Left lung (tissue), 14 donors: Measurements from ENCODE around the gene F11. TPM values are rescaled to one million over a fixed set of nuclear protein-coding genes. Genes with fewer than 3 reads are reported as not detected.
A peak's percentile ranks its signal among the peaks of the same experiment; 100 is the strongest.

ENCODE experiments used
- ATAC-seq: fragments of 200-7000 bp; cut with Tn5 transposase; one replicate; pipeline ENCODE4 v1.9.1; 2020; ENCODE audit warnings: moderate library complexity
- DNase-seq, 4 donors: peaks; one replicate each; pipeline ENCODE4 v3.0.0-alpha.2; 2013 to 2020
- H3K27ac ChIP-seq, 2 donors: fragments of 200-600 bp; sonication (generic) in 1 of 2; one replicate each; pipeline versions ENCODE4 v1.5.0 to v1.8.0; 2020 to 2021
- H3K27me3 ChIP-seq, 2 donors: fragments of 200-600 bp; sonication (generic) in 1 of 2; one replicate each; pipeline versions ENCODE4 v1.5.0 to v1.8.0; 2020 to 2021
- H3K36me3 ChIP-seq, 2 donors: fragments of 200-600 bp; sonication (generic) in 1 of 2; one replicate each; pipeline versions ENCODE4 v1.5.0 to v1.8.0; 2020 to 2021
- H3K4me1 ChIP-seq, 2 donors: fragments of 200-600 bp; one replicate each; pipeline ENCODE4 v1.8.0; 2021
- H3K4me3 ChIP-seq, 2 donors: fragments of 200-600 bp; sonication (generic) in 1 of 2; one replicate each; pipeline versions ENCODE4 v1.5.0 to v1.8.0; 2020 to 2021; ENCODE audit warnings: mild to moderate bottlenecking in 1 of 2
- H3K9me3 ChIP-seq, 2 donors: fragments of 200-600 bp; sonication (generic) in 1 of 2; one replicate each; pipeline versions ENCODE4 v1.5.0 to v1.8.0; 2020 to 2021
- intact Hi-C, 2 donors: fragments of 100-400 bp; cut with DNase I; formaldehyde crosslinking; loops; one replicate each; pipeline versions ENCODE4 v1.11.2 to v1.14.2; 2022
- long read RNA-seq, 12 donors: library from polyadenylated mRNA in 2 of 12; unstranded in 2 of 12; transcript quantifications; one replicate each; pipeline ENCODE4 v2.0.0 and lab custom pipeline, GENCODE V29; 2019 to 2026
- polyA plus RNA-seq, 6 donors: library from polyadenylated mRNA; unstranded; fragments of 120-200 nt; gene quantifications; one replicate each; pipeline ENCODE4 v1.2.1, GENCODE V29; 2013; ENCODE audit not compliant: insufficient read length in 6 of 6
- total RNA-seq, 2 donors: library from RNA; stranded (reverse); fragmentation: NEBNext Ultra II Directional; extraction: Animal tissue kit (Norgen Biotek cat#: 25700); gene quantifications; one replicate each; pipeline ENCODE4 v1.2.1, GENCODE V29; 2021
- TF ChIP-seq, protein P1 (sequence below), 2 donors: fragments of 200-600 bp; sonication (generic) in 1 of 2; IDR thresholded peaks; one replicate each; pipeline versions ENCODE4 v1.5.0 to v1.8.0; 2021; ENCODE audit warnings: antibody characterized with exemption in 2 of 2
- donor health status: DM: no; HTN: yes; CAD: no.
- donor health status: DM: no; HTN: no; CAD: no.

Gene F11
- total RNA-seq (1 to 10 TPM; 4.6 to 5.4 TPM), polyA plus RNA-seq (1 to 10 TPM in 3 of 6 donors, under 1 TPM in 3; 0.46 to 2.8 (median 0.97) TPM)
- long read RNA-seq, donor 1, partial matches to known transcripts, result 0 of 1 reads
- long read RNA-seq, donor 1, other reads (novel, unspliced or antisense), result 0 of 1 reads
- long read RNA-seq, donor 2, result 0 reads
- long read RNA-seq, donor 3, result 0 reads
- long read RNA-seq, donor 4, result 0 reads
- long read RNA-seq, donor 5, result 0 reads
- long read RNA-seq, donor 6, result 0 reads
- long read RNA-seq, donor 7, result 0 reads
- long read RNA-seq, donor 8, result 0 reads
- long read RNA-seq, donor 9, result 0 reads
- long read RNA-seq, donor 10, partial matches to known transcripts, result 0 of 1 reads
- long read RNA-seq, donor 10, other reads (novel, unspliced or antisense), result 1 of 1 reads
- long read RNA-seq, donor 11, result 0 reads
- long read RNA-seq, donor 12, result 0 reads

DNA sequence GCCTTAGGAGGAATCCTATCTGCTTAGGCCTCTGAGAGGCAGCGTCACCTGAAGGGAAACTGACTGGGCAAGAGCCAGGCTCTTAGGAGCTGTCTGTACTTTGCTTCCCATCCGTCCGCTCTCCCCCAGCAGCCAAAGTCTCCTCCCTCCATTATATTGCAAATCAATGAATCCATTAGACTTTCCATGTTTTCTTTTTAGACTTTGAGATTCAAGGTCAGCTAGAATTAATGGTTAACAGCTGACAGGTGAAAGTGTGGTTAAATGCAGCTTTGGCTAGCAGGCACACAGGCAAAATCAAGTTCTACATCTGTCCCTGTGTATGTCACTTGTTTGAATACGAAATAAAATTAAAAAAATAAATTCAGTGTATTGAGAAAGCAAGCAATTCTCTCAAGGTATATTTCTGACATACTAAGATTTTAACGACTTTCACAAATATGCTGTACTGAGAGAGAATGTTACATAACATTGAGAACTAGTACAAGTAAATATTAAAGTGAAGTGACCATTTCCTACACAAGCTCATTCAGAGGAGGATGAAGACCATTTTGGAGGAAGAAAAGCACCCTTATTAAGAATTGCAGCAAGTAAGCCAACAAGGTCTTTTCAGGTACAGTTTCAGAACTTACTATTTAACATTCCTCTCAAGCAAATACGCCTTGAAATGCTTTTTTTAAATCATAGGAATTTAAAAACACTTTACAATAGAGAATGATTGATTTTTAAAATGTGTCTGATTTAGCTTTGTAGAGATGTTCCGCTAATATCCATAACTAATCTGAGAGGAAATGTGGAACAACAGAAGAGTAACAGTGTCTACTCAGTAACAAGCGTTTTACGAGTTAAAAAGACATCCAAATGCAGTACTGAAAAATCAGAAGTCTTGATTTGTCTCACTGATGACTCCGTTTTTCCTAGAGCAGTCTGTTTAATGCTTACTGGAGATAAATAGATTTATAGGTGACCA, at the start of gene F11:
TSS of gene F11 (plus strand) at position 507 of the 970 bp plus-strand sequence. CDS start 948 bp downstream, outside the sequence.
- intact Hi-C loops, result no loop called here
- TF ChIP-seq, protein P1, sequence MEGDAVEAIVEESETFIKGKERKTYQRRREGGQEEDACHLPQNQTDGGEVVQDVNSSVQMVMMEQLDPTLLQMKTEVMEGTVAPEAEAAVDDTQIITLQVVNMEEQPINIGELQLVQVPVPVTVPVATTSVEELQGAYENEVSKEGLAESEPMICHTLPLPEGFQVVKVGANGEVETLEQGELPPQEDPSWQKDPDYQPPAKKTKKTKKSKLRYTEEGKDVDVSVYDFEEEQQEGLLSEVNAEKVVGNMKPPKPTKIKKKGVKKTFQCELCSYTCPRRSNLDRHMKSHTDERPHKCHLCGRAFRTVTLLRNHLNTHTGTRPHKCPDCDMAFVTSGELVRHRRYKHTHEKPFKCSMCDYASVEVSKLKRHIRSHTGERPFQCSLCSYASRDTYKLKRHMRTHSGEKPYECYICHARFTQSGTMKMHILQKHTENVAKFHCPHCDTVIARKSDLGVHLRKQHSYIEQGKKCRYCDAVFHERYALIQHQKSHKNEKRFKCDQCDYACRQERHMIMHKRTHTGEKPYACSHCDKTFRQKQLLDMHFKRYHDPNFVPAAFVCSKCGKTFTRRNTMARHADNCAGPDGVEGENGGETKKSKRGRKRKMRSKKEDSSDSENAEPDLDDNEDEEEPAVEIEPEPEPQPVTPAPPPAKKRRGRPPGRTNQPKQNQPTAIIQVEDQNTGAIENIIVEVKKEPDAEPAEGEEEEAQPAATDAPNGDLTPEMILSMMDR (IDR thresholded peaks at IDR 0.05), result no peak
- peak; percentile 67 for ATAC-seq
- peak within 1 kb of the TSS; percentile 1 to 6 for H3K4me3 ChIP-seq
- H3K9me3 ChIP-seq, result no peaks in the 10 kb centered on the region
- peaks cover 0 to 14% of the 10 kb centered on the region in 2 donors for H3K27me3 ChIP-seq
- no peaks in the 10 kb centered on the region for H3K36me3 ChIP-seq
- no peak for DNase-seq
- H3K27ac ChIP-seq, result peak within 1 kb of the TSS in 1 of 2 donors; percentile 1
- H3K4me1 ChIP-seq, result no peaks in the 10 kb centered on the region

DNA sequence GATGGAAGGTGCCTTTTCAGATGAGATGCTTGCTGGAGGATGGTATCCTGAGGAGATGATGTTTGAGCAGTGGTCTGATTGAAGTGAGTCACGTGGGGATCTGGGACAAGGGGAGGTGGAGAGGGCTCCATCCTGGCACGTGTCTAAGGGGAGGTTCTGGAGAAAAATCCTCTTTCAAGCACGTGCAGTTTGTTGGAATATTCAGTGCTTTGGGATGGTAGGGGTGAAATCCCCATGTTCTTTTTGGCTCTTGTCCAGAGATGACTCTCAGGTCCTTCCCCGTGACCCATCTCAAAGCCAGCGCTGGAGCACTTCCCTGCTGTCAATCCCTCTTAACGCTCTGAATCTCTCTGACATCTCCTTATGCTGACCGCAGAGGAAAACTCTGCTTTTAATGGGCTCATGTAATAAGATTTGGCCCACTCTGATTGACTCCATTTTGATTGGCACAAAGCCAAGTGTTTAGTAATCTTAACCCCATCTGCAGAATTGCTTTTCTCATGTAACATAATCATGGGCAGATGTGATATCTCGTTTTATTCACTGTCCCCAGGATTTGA, 49.4 kb upstream of the F11 start:
- Histone ChIP-seq H3K36me3 (no peaks in the 10 kb centered on the region), H3K27me3 (no peaks in the 10 kb centered on the region), H3K27ac (no peak overlapping the region), H3K4me3 (no peak overlapping the region), H3K4me1 (no peaks in the 10 kb centered on the region), H3K9me3 (no peaks in the 10 kb centered on the region)
- no peak for ATAC-seq
- TF ChIP-seq, protein P1 (IDR thresholded peaks at IDR 0.05), result no peak
- no peak for DNase-seq
- intact Hi-C loops, result no loop called here

DNA sequence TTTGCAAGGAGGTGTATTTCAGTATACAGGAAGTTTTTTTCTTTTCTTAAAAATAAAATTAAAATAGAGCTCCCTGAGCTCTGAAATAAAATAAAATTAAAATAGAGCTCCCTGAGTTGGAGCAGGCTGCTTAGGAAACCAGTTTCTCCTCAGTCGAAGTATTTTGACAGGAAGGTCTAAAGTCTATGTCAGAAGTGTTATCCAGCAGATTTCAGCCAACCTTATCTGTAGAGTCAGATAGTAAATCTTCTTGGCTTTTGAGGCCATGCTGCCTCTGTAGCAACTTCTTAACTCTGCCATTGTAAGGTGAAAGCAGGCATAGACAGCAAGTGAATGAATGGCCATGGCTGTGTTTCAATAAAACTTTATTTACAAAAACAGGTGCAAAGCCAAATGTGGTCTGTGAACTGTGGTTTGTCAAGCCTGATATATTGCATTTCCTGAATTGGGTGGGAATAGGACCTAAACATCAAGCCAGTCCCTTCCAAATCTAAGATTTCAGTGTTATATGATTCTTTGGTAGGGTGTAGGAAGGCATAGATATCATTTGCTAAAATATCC, 48.2 kb upstream of the F11 start:
- ATAC-seq, result no peak

DNA sequence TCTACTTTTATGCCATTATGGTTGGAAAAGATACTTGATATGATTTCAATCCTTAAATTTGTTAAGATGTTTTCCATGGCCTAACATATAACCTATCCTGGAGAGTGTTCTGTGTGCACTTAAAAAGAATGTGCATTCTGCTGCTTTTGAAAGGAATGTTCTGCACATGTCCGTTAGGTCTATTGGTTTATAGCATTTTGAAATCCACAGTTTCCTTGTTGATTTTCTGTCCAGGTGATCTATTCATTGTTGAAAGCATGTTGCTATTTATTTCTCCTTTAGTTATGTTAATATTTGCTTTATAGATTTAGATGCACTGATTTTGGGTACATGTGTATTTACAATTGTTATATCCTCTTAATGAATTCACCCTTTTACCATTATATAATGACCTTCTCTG, 44.4 kb upstream of the F11 start:
- DNase-seq (no peak), ATAC-seq (no peak)
- Histone ChIP-seq H3K4me3 (no peak overlapping the region), H3K36me3 (no peaks in the 10 kb centered on the region), H3K27ac (no peak overlapping the region), H3K4me1 (no peaks in the 10 kb centered on the region), H3K9me3 (peaks cover 0 to 18% of the 10 kb centered on the region in 2 donors), H3K27me3 (no peaks in the 10 kb centered on the region)
- intact Hi-C loops, result no loop called here
- TF ChIP-seq, protein P1 (IDR thresholded peaks at IDR 0.05), result no peak

More for the DNA sequence above, 48.2 kb upstream of the F11 start:
- TF ChIP-seq, protein P1 (IDR thresholded peaks at IDR 0.05), result no peak
- H3K27me3 ChIP-seq, result no peaks in the 10 kb centered on the region
- intact Hi-C loops, result no loop called here
- no peaks in the 10 kb centered on the region for H3K4me1 ChIP-seq
- no peaks in the 10 kb centered on the region for H3K36me3 ChIP-seq
- H3K9me3 ChIP-seq, result no peaks in the 10 kb centered on the region
- H3K4me3 ChIP-seq, result no peak overlapping the region
- DNase-seq, result no peak
- H3K27ac ChIP-seq, result no peak overlapping the region
